Mesendoderm (in vitro differentiated cells): Measurements from ENCODE around the gene DDX49.

ENCODE experiments used
- DNase-seq: peaks from one replicate; pipeline ENCODE4 v3.0.0; 2013
- H2AK5ac ChIP-seq: 2 replicates; pipeline ENCODE4 v1.6.1; 2013; ENCODE audit warnings: low read length, inconsistent platforms
- H2BK120ac ChIP-seq: 2 replicates; pipeline ENCODE4 v1.6.1; 2013; ENCODE audit warnings: low read depth, mild to moderate bottlenecking, low read length, moderate library complexity, mixed read lengths
- H2BK15ac ChIP-seq: replicated peaks from 2 replicates; pipeline ENCODE4 v1.6.1; 2013; ENCODE audit warnings: low read depth, mild to moderate bottlenecking, moderate library complexity
- H2BK5ac ChIP-seq: 2 replicates; pipeline ENCODE4 v1.6.1; 2013; ENCODE audit warnings: low read length, inconsistent platforms
- H3K18ac ChIP-seq: 2 replicates; pipeline ENCODE4 v1.6.1; 2013; ENCODE audit warnings: mild to moderate bottlenecking, low read length, mixed read lengths
- H3K23ac ChIP-seq: one replicate; pipeline ENCODE4 v1.6.1; 2013; ENCODE audit warnings: low read length
- H3K27ac ChIP-seq: 2 replicates; pipeline ENCODE4 v1.5.1; 2013; ENCODE audit warnings: low read depth, mild to moderate bottlenecking, inconsistent platforms, low read length, moderate library complexity
- H3K27me3 ChIP-seq: 2 replicates; pipeline ENCODE4 v1.6.1; 2013; ENCODE audit warnings: low read length, control low read depth, mild to moderate bottlenecking, inconsistent platforms; ENCODE audit not compliant: insufficient read depth, poor library complexity
- H3K36me3 ChIP-seq: 2 replicates; pipeline ENCODE4 v1.6.1; 2013; ENCODE audit warnings: low read length, inconsistent platforms; ENCODE audit not compliant: control insufficient read depth, insufficient read depth
- H3K4ac ChIP-seq: one replicate; pipeline ENCODE4 v1.6.1; 2013; ENCODE audit warnings: low read depth, mild to moderate bottlenecking, low read length, moderate library complexity
- H3K4me1 ChIP-seq: 2 replicates; pipeline ENCODE4 v1.6.1; 2013; ENCODE audit warnings: low read depth, low read length, inconsistent platforms; ENCODE audit not compliant: control insufficient read depth
- H3K4me2 ChIP-seq: 2 replicates; pipeline ENCODE4 v1.6.1; 2013; ENCODE audit warnings: low read length
- H3K4me3 ChIP-seq: 2 replicates; pipeline ENCODE4 v1.5.1; 2013; ENCODE audit warnings: mild to moderate bottlenecking, low read length
- H3K56ac ChIP-seq: one replicate; pipeline ENCODE4 v1.6.1; 2013; ENCODE audit warnings: low read length
- H3K79me1 ChIP-seq: 2 replicates; pipeline ENCODE4 v1.6.1; 2013; ENCODE audit warnings: low read length, inconsistent platforms
- H3K79me2 ChIP-seq: 2 replicates; pipeline ENCODE4 v1.6.1; 2013; ENCODE audit warnings: mild to moderate bottlenecking, low read length; ENCODE audit not compliant: control insufficient read depth, insufficient read depth
- H3K9ac ChIP-seq: 2 replicates; pipeline ENCODE4 v1.6.1; 2013; ENCODE audit warnings: low read length, inconsistent platforms
- H4K5ac ChIP-seq: one replicate; pipeline ENCODE4 v1.6.1; 2013; ENCODE audit warnings: low read length
- H4K8ac ChIP-seq: one replicate; pipeline ENCODE4 v1.6.1; 2013; ENCODE audit warnings: low read depth, mild to moderate bottlenecking, control low read depth, low read length, moderate library complexity
- WGBS: extraction: QIAGEN DNeasy Blood & Tissue Kit; methylation state at CpG from one replicate; pipeline ENCODE4 v1.1.7; 2013; ENCODE audit warnings: low lambda C conversion rate, missing lambda C conversion rate; ENCODE audit not compliant: insufficient coverage; ENCODE audit errors: extremely low coverage; 5-methylcytosine and 5-hydroxymethylcytosine counted together

The DDX49 gene

GRCh38 chr19:18942692-18943091 lies 23.2 kb downstream of the DDX49 start:
- peaks cover 5% of the 10 kb centered on the region for H3K27me3 ChIP-seq
- no peak overlapping the region for H2BK120ac ChIP-seq
- H3K4ac ChIP-seq: no peak overlapping the region
- no peaks in the 10 kb centered on the region for H3K4me1 ChIP-seq
- no CpG with 5 or more reads among the region's 6 CpGs for WGBS
- H3K36me3 ChIP-seq: no peaks in the 10 kb centered on the region
- H2BK5ac ChIP-seq: no peak overlapping the region
- no peak overlapping the region for H4K8ac ChIP-seq
- H3K23ac ChIP-seq: no peak overlapping the region
- no peak overlapping the region for H3K9ac ChIP-seq
- no peak overlapping the region for H4K5ac ChIP-seq
- no peaks in the 10 kb centered on the region for H3K79me2 ChIP-seq
- H2AK5ac ChIP-seq: no peak overlapping the region
- no peak overlapping the region for H3K4me2 ChIP-seq
- no peak overlapping the region for H2BK15ac ChIP-seq
- no peak for DNase-seq
- no peak overlapping the region for H3K27ac ChIP-seq
- no peak overlapping the region for H3K18ac ChIP-seq
- H3K79me1 ChIP-seq: no peaks in the 10 kb centered on the region
- no peak overlapping the region for H3K56ac ChIP-seq
- H3K4me3 ChIP-seq: no peak overlapping the region

GRCh38 chr19:18943465-18943864 lies 23.9 kb downstream of the DDX49 start:
- Histone ChIP-seq H3K4me1 (no peaks in the 10 kb centered on the region), H2BK120ac (no peak overlapping the region)
- WGBS: no CpG with 5 or more reads among the region's 4 CpGs

GRCh38 chr19:18945297-18945696 lies 25.8 kb downstream of the DDX49 start:
- Histone ChIP-seq H3K36me3 (no peaks in the 10 kb centered on the region), H3K4me1 (no peaks in the 10 kb centered on the region), H3K56ac (no peak overlapping the region), H3K27me3 (peaks cover 5% of the 10 kb centered on the region), H3K4ac (no peak overlapping the region), H2BK5ac (no peak overlapping the region), H3K79me2 (no peaks in the 10 kb centered on the region), H3K79me1 (no peaks in the 10 kb centered on the region), H3K4me3 (no peak overlapping the region), H2BK15ac (no peak overlapping the region), H4K5ac (no peak overlapping the region), H2BK120ac (no peak overlapping the region), H3K9ac (no peak overlapping the region), H3K18ac (no peak overlapping the region), H3K27ac (no peak overlapping the region), H3K4me2 (no peak overlapping the region), H3K23ac (no peak overlapping the region), H2AK5ac (no peak overlapping the region), H4K8ac (no peak overlapping the region)
- DNase-seq: no peak
- WGBS: no CpG with 5 or more reads among the region's 9 CpGs

More at GRCh38 chr19:18943465-18943864, 23.9 kb downstream of the DDX49 start:
- Histone ChIP-seq H3K18ac (no peak overlapping the region), H3K27me3 (peaks cover 5% of the 10 kb centered on the region), H3K4ac (no peak overlapping the region), H3K27ac (no peak overlapping the region), H3K23ac (no peak overlapping the region), H3K4me3 (no peak overlapping the region), H2BK5ac (no peak overlapping the region), H3K56ac (no peak overlapping the region), H2AK5ac (no peak overlapping the region), H3K4me2 (no peak overlapping the region), H3K9ac (no peak overlapping the region), H3K36me3 (no peaks in the 10 kb centered on the region), H4K5ac (no peak overlapping the region), H3K79me2 (no peaks in the 10 kb centered on the region), H2BK15ac (no peak overlapping the region), H4K8ac (no peak overlapping the region), H3K79me1 (no peaks in the 10 kb centered on the region)
- no peak for DNase-seq

GRCh38 chr19:18946335-18946734 lies 26.8 kb downstream of the DDX49 start:
- no peak overlapping the region for H2BK120ac ChIP-seq
- no peaks in the 10 kb centered on the region for H3K27me3 ChIP-seq
- H4K8ac ChIP-seq: no peak overlapping the region
- no peak overlapping the region for H3K23ac ChIP-seq
- no peaks in the 10 kb centered on the region for H3K36me3 ChIP-seq
- H3K4ac ChIP-seq: no peak overlapping the region
- H3K4me3 ChIP-seq: no peak overlapping the region
- no peaks in the 10 kb centered on the region for H3K4me1 ChIP-seq
- H3K9ac ChIP-seq: no peak overlapping the region
- H4K5ac ChIP-seq: no peak overlapping the region
- H3K79me1 ChIP-seq: no peaks in the 10 kb centered on the region
- no peak overlapping the region for H2AK5ac ChIP-seq
- H2BK15ac ChIP-seq: no peak overlapping the region
- no peak for DNase-seq
- no peak overlapping the region for H3K56ac ChIP-seq
- H3K4me2 ChIP-seq: no peak overlapping the region
- H2BK5ac ChIP-seq: no peak overlapping the region
- no peak overlapping the region for H3K18ac ChIP-seq
- no peaks in the 10 kb centered on the region for H3K79me2 ChIP-seq
- H3K27ac ChIP-seq: no peak overlapping the region

- Histone ChIP-seq H3K4me1 (no peaks in the 10 kb centered on the region), H3K4me3 (no peak overlapping the region), H2BK120ac (no peak overlapping the region), H3K23ac (no peak overlapping the region), H3K79me2 (no peaks in the 10 kb centered on the region), H4K8ac (no peak overlapping the region), H4K5ac (no peak overlapping the region), H2BK5ac (no peak overlapping the region), H3K36me3 (no peaks in the 10 kb centered on the region), H2BK15ac (no peak overlapping the region), H3K27me3 (no peaks in the 10 kb centered on the region), H2AK5ac (no peak overlapping the region), H3K4ac (no peak overlapping the region), H3K27ac (no peak overlapping the region), H3K79me1 (no peaks in the 10 kb centered on the region), H3K9ac (no peak overlapping the region), H3K18ac (no peak overlapping the region), H3K56ac (no peak overlapping the region), H3K4me2 (no peak overlapping the region)
- no peak for DNase-seq
- no CpG with 5 or more reads among the region's 14 CpGs for WGBS
Observed at GRCh38 chr19:18946918-18947317, 27.4 kb downstream of the DDX49 start.

DNA sequence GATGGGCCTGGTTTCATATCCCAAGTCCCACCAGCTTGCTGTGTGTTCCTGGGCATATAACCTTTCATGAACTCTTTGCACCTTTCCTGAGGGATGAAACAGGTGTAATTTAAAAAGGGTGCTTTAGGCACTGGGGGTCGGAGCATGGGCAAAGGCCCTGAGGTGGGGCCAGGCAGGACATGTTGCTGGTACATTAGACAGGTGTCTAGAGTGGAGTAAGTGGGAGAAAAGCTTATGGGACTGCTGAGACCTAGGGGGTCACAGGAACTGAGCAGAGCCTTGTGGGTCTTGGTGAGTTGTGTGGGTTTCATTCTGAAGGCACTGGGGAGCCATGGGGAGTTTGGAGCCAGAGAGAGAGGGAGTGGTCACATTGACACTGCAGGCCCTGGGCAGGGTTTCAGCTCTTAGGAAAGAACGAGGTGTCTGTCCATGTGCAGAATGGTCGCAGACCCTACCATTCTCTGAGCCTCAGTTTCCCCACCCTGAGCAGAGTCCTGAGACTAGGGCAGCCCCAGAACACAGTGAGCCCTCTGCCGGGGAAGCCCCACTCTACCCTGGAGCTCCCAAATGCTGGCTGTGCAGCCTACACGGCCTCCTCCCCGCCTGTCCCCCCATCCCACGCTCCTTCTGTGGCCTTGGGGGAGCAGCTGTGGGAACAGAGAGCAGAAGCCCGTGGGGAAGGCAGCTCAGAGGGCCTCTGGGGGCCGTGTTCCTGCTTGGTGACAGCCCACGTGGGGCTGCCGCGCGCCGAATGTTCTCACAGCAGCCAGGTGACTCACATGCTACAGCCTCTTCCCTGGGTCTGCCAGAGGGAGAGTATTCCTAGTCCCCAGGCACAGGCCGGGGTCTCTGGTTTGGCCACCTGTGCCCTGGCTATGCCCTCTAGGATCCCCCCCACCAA lies 28.8 kb downstream of the DDX49 start:
- no peak overlapping the region for H3K23ac ChIP-seq
- no peak overlapping the region for H2BK120ac ChIP-seq
- WGBS: no CpG with 5 or more reads among the region's 15 CpGs
- H3K27ac ChIP-seq: no peak overlapping the region
- H3K18ac ChIP-seq: no peak overlapping the region
- H2BK15ac ChIP-seq: no peak overlapping the region
- no peak overlapping the region for H2AK5ac ChIP-seq
- no peaks in the 10 kb centered on the region for H3K79me1 ChIP-seq
- H3K79me2 ChIP-seq: no peaks in the 10 kb centered on the region
- no peaks in the 10 kb centered on the region for H3K4me1 ChIP-seq
- no peak overlapping the region for H4K5ac ChIP-seq
- H2BK5ac ChIP-seq: no peak overlapping the region
- no peak overlapping the region for H3K9ac ChIP-seq
- no peak for DNase-seq
- no peak overlapping the region for H4K8ac ChIP-seq
- no peak overlapping the region for H3K4me3 ChIP-seq
- H3K36me3 ChIP-seq: no peaks in the 10 kb centered on the region
- no peak overlapping the region for H3K4me2 ChIP-seq
- H3K4ac ChIP-seq: no peak overlapping the region
- H3K56ac ChIP-seq: no peak overlapping the region
- no peaks in the 10 kb centered on the region for H3K27me3 ChIP-seq
